Measurements from ENCODE around the gene XPO6.

- TF ChIP-seq BHLHE40 (IDR thresholded peaks at IDR 0.05; ENCODE audit: borderline replicate concordance) (no peak), SP1 (IDR thresholded peaks at IDR 0.05) (no peak), PKNOX1 (IDR thresholded peaks at IDR 0.05) (no peak), FOXK2 (IDR thresholded peaks at IDR 0.05) (no peak)
Observed at GRCh38 chr16:28204622-28205021, 7.1 kb downstream of the XPO6 start.

Data from HEK293T (cell line).